GM23248 (cell line): ENCODE results near the gene LMO1. TPM values are rescaled to one million over a fixed set of nuclear protein-coding genes. Genes with fewer than 3 reads are reported as not detected.
A peak's percentile ranks its signal among the peaks of the same experiment; 100 is the strongest.

ENCODE experiments used
- DNase-seq: peaks from one replicate; pipeline ENCODE4 v3.0.0-alpha.2; 2015
- H2AFZ ChIP-seq: fragments of 200-600 bp; sonication (generic); 2 replicates; pipeline ENCODE4 v1.6.1; 2016; ENCODE audit warnings: antibody characterized with exemption
- H3F3A ChIP-seq: fragments of 200-600 bp; sonication (generic); 2 replicates; pipeline ENCODE4 v1.6.1; 2016; ENCODE audit warnings: mild to moderate bottlenecking, antibody characterized with exemption, mixed run types; ENCODE audit not compliant: insufficient read depth
- H3K27ac ChIP-seq: fragments of 200-600 bp; sonication (generic); 2 replicates; pipeline ENCODE4 v1.5.1; 2016; ENCODE audit warnings: mild to moderate bottlenecking
- H3K27me3 ChIP-seq: fragments of 200-600 bp; sonication (generic); replicated peaks from 2 replicates; pipeline ENCODE4 v1.6.1; 2016; ENCODE audit warnings: mild to moderate bottlenecking; ENCODE audit not compliant: insufficient read depth
- H3K36me3 ChIP-seq: fragments of 200-600 bp; sonication (generic); 2 replicates; pipeline ENCODE4 v1.6.1; 2016; ENCODE audit warnings: low read depth, mild to moderate bottlenecking
- H3K4me1 ChIP-seq: fragments of 200-600 bp; sonication (generic); 2 replicates; pipeline ENCODE4 v1.6.1; 2016; ENCODE audit warnings: mild to moderate bottlenecking; ENCODE audit not compliant: insufficient read depth
- H3K4me2 ChIP-seq: fragments of 200-600 bp; sonication (generic); one replicate; pipeline ENCODE4 v1.6.1; 2016; ENCODE audit warnings: mild to moderate bottlenecking; ENCODE audit not compliant: unreplicated experiment
- H3K4me3 ChIP-seq: fragments of 200-600 bp; sonication (generic); 2 replicates; pipeline ENCODE4 v1.5.1; 2016; ENCODE audit warnings: mild to moderate bottlenecking
- H3K79me2 ChIP-seq: fragments of 200-600 bp; sonication (generic); 2 replicates; pipeline ENCODE4 v1.6.1; 2016; ENCODE audit warnings: mild to moderate bottlenecking; ENCODE audit not compliant: insufficient read depth
- H3K9ac ChIP-seq: fragments of 200-600 bp; sonication (generic); 2 replicates; pipeline ENCODE4 v1.6.1; 2016; ENCODE audit warnings: mild to moderate bottlenecking
- H3K9me2 ChIP-seq: fragments of 200-600 bp; sonication (generic); 2 replicates; pipeline ENCODE4 v1.6.1; 2016; ENCODE audit warnings: mixed run types, mild to moderate bottlenecking, moderate library complexity; ENCODE audit not compliant: insufficient read depth
- H3K9me3 ChIP-seq: fragments of 200-600 bp; sonication (generic); one replicate; pipeline ENCODE4 v1.6.1; 2017; ENCODE audit warnings: low read depth
- H4K20me1 ChIP-seq: fragments of 200-600 bp; sonication (generic); 2 replicates; pipeline ENCODE4 v1.6.0; 2016; ENCODE audit not compliant: insufficient read depth
- EZH2 ChIP-seq: fragments of 200-600 bp; sonication (generic); IDR thresholded peaks from 2 replicates; pipeline ENCODE4 v1.6.1; 2018; ENCODE audit warnings: antibody characterized with exemption, mild to moderate bottlenecking; ENCODE audit not compliant: insufficient read depth, poor library complexity, severe bottlenecking
- EZH2phosphoT487 ChIP-seq: fragments of 200-600 bp; sonication (generic); IDR thresholded peaks from 2 replicates; pipeline ENCODE4 v1.6.1; 2018; ENCODE audit warnings: antibody characterized with exemption, moderate library complexity, mild to moderate bottlenecking, low read depth; ENCODE audit not compliant: insufficient read depth
- WGBS, 2 experiments: methylation state at CpG; one replicate each; pipeline ENCODE4 v1.1.6; 2015 to 2017; ENCODE audit warnings: low lambda C conversion rate in 2 of 2, low coverage in 1 of 2; ENCODE audit errors: missing lambda C conversion rate in 2 of 2; 5-methylcytosine and 5-hydroxymethylcytosine counted together
- in situ Hi-C: fragments of 300-500 bp; cut with MboI; formaldehyde crosslinking; loops from 2 replicates; pipeline ENCODE4 v1.15.0; 2020
- polyA plus RNA-seq: library from polyadenylated mRNA; unstranded; fragments of >200 nt; fragmentation: Nextera tagmentation; extraction: Ambion mirVana; gene quantifications from 2 replicates; pipeline ENCODE4 v1.2.1, GENCODE V29; 2016
- total RNA-seq: library from RNA; depleted of rRNA; stranded (reverse); fragments of >200 nt; shearing (Covaris generic); gene quantifications from 2 replicates; pipeline ENCODE4 v1.2.3, GENCODE V29; 2014

The LMO1 gene
- total and polyA plus RNA-seq, 2 experiments from 2014 or later: not detected

DNA sequence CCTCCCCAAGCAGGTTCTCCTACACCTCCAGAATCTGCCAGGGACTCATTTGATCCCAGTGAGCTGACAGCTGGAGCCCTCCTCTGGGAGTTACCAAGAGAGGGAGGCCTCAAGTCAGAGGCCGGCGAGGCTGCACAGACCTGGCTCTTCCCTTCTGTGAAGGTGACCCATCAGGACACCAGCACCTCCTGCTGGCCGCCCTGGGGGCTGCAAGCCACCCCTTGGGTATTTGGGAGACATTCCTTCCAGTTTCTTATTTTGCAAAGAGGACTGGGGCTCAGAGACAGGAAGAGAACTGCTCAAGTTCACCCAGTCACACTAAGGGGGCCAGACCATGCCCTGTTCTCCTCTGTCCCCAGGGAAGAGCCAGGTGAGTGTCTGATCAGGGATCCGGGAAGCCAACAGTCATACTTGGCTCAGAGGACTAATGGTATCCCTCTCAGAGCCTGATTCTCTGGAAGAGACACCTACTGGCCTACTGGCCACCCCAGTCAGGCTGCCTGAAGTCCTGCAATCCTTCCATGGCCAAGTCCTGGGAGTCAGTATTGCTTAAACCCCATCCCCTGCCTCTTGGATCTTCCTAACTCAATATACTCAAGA is 54.4 kb downstream of the LMO1 start:
- no peak for DNase-seq
- TF ChIP-seq EZH2 (no peak), EZH2phosphoT487 (no peak)
- Histone ChIP-seq H3K9me2 (no peaks in the 10 kb centered on the region), H3K79me2 (no peaks in the 10 kb centered on the region), H3K4me3 (no peak overlapping the region), H3K9ac (no peak overlapping the region), H3K27ac (no peak overlapping the region), H3F3A (no peaks in the 10 kb centered on the region), H3K27me3 (peaks cover 7% of the 10 kb centered on the region; the same call in 1 of the 2 replicates), H3K4me2 (no peak overlapping the region), H3K4me1 (no peaks in the 10 kb centered on the region), H4K20me1 (no peaks in the 10 kb centered on the region), H3K9me3 (no peaks in the 10 kb centered on the region), H2AFZ (no peak overlapping the region), H3K36me3 (no peaks in the 10 kb centered on the region)
- in situ Hi-C loops: no loop called here
- 24 to 28% methylated on average over 4 of the region's 4 CpGs for WGBS, 2 experiments

DNA sequence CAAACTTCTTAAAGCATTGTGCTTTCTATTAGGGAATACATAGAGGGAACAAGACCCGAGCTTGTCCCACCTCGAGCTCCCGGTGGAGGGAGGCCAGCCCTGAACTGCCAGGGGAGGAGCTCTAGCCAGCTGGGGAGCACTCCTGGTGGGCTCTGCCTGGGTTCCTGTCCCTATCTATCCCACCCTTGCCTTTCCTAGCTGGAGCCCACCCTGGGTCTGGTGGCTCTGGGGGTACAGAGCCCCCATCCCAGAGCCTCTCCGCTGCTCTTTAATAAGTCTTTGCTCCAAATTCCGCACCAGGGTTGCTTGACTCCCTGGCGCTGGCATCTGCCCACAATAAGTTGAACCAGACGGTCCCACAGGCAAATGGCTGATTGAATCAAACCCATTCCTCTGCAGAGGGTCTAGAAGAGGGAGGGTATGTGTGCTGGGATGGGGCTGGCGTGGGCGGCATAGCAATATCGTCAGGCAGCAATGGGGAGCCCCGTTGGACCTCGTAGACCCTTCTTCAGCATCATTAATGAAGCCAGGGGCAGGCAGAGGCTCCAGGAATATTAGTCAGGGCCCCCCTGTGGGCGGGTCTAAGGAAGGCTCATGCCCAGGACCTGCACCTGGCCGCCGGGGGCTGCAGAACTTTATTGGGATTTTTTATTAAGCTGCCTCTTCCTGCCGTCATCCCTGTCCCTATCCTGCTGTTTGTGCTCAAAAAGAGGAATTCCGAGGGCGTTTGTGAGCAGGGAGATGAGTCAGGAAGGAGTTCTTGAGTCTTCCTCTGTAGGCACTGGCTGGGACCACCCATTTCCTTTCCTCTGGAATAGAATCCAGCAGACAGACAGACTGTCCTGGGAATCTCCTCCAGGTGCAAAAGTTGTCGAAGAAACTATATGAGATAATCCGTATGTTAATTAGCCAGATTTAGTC is 56.3 kb downstream of the LMO1 start:
- Histone ChIP-seq H2AFZ (no peak overlapping the region), H3K4me1 (no peaks in the 10 kb centered on the region), H3K9ac (no peak overlapping the region), H3K79me2 (no peaks in the 10 kb centered on the region), H3K9me2 (no peaks in the 10 kb centered on the region), H3K27me3 (peaks cover 7% of the 10 kb centered on the region; the same call in 1 of the 2 replicates), H4K20me1 (no peaks in the 10 kb centered on the region), H3F3A (no peaks in the 10 kb centered on the region), H3K4me2 (no peak overlapping the region), H3K9me3 (no peaks in the 10 kb centered on the region), H3K4me3 (no peak overlapping the region), H3K36me3 (no peaks in the 10 kb centered on the region), H3K27ac (no peak overlapping the region)
- no peak for TF ChIP-seq EZH2
- TF ChIP-seq EZH2phosphoT487: no peak
- 35 to 38% methylated on average over 20 of the region's 20 CpGs for WGBS, 2 experiments
- DNase-seq: peak; percentile 57
- in situ Hi-C loops: no loop called here

DNA sequence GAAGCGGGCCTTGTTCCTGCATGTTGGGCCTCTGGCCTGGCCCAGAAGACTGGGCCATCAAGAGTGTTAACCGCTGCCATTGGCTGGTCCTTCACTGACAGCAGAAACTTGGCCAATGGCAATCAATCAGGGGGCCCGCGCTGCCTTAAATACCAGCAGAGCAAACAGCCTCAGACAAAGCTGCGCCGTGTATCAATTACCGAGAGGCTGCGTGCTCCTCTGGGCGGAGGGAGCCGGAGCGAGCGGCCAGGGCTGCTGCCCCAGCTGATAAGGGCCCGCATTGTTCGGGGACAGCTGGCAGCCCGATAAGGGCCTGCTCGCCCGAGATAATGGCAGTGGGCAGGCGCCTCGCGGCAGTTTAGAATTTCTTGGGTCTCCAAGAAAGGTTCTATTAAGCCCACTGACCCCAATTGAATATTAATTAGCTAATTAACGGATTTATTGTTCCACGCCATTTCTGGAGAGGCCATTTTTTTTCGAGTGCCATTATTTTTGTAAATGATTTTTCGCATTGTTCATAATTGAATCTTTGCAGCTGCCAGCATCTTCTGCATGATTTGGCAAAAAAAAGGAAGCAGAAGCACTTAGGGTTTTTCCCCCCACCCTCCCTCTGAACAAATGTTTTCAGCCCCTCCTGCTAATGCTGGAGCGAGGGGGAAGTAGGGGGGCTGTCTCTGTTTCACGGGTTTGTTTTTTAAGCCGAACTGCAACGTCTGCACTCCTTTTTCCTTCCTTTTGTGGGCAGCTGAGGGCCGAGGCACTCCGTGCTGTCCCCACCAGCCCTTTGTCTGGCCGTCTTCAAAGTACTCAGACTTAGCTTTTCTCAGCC is 57.2 kb downstream of the LMO1 start:
- Histone ChIP-seq H3K4me2 (no peak overlapping the region), H3K4me1 (no peaks in the 10 kb centered on the region), H2AFZ (no peak overlapping the region), H4K20me1 (no peaks in the 10 kb centered on the region), H3K27me3 (peaks cover 4% of the 10 kb centered on the region; the same call in 1 of the 2 replicates), H3K27ac (no peak overlapping the region), H3K36me3 (no peaks in the 10 kb centered on the region), H3K9me2 (no peaks in the 10 kb centered on the region), H3F3A (no peaks in the 10 kb centered on the region), H3K79me2 (no peaks in the 10 kb centered on the region), H3K9ac (no peak overlapping the region), H3K4me3 (no peak overlapping the region), H3K9me3 (no peaks in the 10 kb centered on the region)
- 58 to 65% methylated on average over 30 to 31 of the region's 31 CpGs for WGBS, 2 experiments
- TF ChIP-seq EZH2 (no peak), EZH2phosphoT487 (no peak)
- in situ Hi-C loops: no loop called here
- no peak for DNase-seq

GRCh38 chr11:8205566-8205965 is 58.1 kb downstream of the LMO1 start:
- Histone ChIP-seq H3K9me3 (no peaks in the 10 kb centered on the region), H3K4me3 (no peak overlapping the region), H3K27ac (no peak overlapping the region), H3K9ac (no peak overlapping the region), H3K79me2 (no peaks in the 10 kb centered on the region), H3K36me3 (no peaks in the 10 kb centered on the region), H4K20me1 (no peaks in the 10 kb centered on the region), H3K9me2 (no peaks in the 10 kb centered on the region), H3F3A (no peaks in the 10 kb centered on the region), H2AFZ (no peak overlapping the region), H3K4me1 (no peaks in the 10 kb centered on the region), H3K27me3 (peaks cover 4% of the 10 kb centered on the region; the same call in 1 of the 2 replicates), H3K4me2 (no peak overlapping the region)
- no peak for TF ChIP-seq EZH2
- DNase-seq: no peak
- 74 to 77% methylated on average over 8 of the region's 8 CpGs for WGBS, 2 experiments
- in situ Hi-C loops: no loop called here
